ENCODE measurements around the gene SLC1A4. TPM values are rescaled to one million over a fixed set of nuclear protein-coding genes. Genes with fewer than 3 reads are reported as not detected.

SLC1A4 gene
- total RNA-seq = 22.2 and 37.9 TPM in 2 replicates

DNA sequence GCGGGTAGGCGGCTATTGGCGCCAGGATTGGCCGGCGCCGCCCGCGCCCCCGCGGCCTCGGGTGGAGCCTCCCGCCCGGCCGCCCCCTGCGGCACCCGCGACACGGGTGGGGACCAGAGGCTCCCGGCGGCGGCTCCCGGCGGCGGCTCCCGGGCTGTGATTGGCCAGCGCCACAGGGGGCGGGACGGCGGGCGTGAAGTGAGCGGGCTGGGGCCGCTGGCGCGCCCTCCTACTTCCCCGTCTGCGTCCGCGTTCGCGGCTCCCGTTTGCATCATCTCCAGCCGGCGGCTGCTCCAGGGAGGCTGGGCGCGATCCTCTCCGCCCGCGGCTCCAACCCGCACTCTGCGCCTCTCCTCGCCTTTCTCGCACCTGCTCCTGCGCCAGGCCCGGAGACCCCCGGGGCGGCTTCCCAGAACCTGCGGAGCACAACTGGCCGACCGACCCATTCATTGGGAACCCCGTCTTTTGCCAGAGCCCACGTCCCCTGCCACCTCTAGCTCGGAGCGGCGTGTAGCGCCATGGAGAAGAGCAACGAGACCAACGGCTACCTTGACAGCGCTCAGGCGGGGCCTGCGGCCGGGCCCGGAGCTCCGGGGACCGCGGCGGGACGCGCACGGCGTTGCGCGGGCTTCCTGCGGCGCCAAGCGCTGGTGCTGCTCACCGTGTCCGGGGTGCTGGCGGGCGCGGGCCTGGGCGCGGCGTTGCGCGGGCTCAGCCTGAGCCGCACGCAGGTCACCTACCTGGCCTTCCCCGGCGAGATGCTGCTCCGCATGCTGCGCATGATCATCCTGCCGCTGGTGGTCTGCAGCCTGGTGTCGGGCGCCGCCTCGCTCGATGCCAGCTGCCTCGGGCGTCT is at the start of gene SLC1A4:
TSS of gene SLC1A4 (plus strand) at position 274 of the 856 bp plus-strand sequence. CDS start at position 519, 245 bp downstream.

DNA sequence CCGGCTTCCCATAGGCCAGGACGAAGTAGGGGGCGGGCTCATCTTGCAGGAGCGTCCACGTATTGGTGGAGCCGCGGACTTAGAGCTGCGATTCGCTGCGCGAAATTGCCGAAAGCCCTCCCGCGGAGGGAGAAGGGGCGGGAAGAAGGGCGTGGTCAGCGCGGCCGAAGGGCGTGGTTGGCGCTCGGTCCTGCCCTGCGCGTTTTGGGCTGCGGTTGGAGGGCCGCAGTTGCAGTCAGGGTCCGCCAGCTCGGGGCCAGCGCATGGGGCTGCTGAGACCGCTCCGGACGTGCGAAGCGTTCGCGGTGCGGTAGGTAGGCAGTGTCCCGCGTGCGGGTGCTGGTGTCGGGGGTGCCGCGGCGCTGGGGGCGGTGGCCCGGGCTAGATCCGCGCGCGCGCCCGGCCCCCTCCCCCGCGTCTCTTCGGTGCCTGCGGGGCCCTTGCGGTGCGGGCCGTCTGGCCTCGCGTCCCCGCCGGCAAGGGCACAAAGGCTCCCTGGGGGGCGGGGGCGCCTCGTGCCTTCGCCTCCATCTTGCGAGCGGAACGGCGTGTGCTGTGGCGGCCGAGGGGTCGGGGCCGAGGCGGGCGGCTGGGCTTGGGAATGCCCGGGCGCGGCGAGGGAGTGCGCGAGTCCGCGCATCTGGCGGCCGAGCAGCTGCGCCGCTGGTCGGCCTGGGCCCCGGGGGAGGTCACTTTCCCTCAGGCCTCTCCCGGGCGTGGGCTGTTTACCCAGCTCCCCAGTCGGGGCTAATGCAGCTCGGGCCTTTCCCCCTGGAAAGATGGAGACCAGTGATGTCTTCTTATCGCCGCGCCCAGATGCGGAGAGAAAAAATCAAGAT is 67.2 kb downstream of the SLC1A4 start, which contains the start of gene CEP68:
TSS of gene CEP68 (plus strand) at position 202 of the 839 bp plus-strand sequence. CDS start 13,029 bp downstream, outside the sequence.

Other genes with a start within 250 kb of the SLC1A4 start
- gene CEP68, start 67.0 kb downstream of the SLC1A4 start, total RNA-seq = 1.7 and 7.8 TPM in 2 replicates
- 135 and 175 TPM in 2 replicates for gene RAB1A, start 140.7 kb downstream of the SLC1A4 start, total RNA-seq
- 121 and 154 TPM in 2 replicates for gene ACTR2, start 238.4 kb downstream of the SLC1A4 start, total RNA-seq

All from nasal cavity respiratory epithelium epithelial cell of viscerocranial mucosa (primary cell).